ENCODE data around the gene RANBP17. TPM values are rescaled to one million over a fixed set of nuclear protein-coding genes. Genes with fewer than 3 reads are reported as not detected.

RANBP17 gene
- total and polyA plus RNA-seq, 2 donors (not counting 1 experiment from before 2014, with no cell fraction given) = not detected

DNA sequence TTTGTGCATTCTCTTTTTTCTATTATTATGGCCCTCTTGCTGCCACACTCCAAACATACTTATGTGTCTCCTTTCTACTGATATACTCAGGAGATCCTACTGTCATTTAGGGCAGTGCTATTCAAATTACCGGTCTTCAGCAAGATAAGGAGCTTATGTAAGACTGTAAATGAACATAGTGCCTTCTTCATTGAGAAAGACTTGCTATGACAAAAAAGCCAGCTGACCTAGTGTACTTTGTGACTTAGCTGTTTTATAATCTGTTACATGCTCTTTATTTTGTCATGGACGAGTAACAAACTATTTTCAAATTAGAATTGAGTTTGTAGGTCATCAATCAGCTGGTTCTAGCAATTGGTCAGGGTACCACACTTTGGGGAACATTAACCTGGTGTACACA lies 32.8 kb downstream of the RANBP17 start:
- no CpG with 5 or more reads among the region's 2 CpGs for WGBS (ENCODE audit: insufficient coverage)
- H3K4me3 ChIP-seq (ENCODE audit: control extremely low read depth in 1 of 5, extremely low read depth in 1 of 5, insufficient read depth in 1 of 5, low read depth in 2 of 5, low read length in 4 of 5) = no peak overlapping the region
- H3K27me3 Mint-ChIP-seq = no peaks in the 10 kb centered on the region
- no peaks in the 10 kb centered on the region for H3K36me3 ChIP-seq (replicated peaks in 1 of 2; ENCODE audit: control extremely low read depth in 1 of 2, control insufficient read depth in 1 of 2, extremely low read depth in 1 of 2, insufficient read depth in 2 of 2, low read length in 1 of 2)
- ATAC-seq (ENCODE audit: low read depth) (no peak), DNase-seq (no peak)
- H3K79me2 ChIP-seq (ENCODE audit: control insufficient read depth, insufficient read depth, low read length) = no peaks in the 10 kb centered on the region
- POLR2A ChIA-PET = no interaction called here
- H3K9me3 Mint-ChIP-seq (ENCODE audit: insufficient read depth) = no peaks in the 10 kb centered on the region
- no peak overlapping the region for H3K4me3 Mint-ChIP-seq
- CTCF ChIA-PET = no interaction called here
- H3K4me2 ChIP-seq (replicated peaks; ENCODE audit: low read depth, low read length, poor library complexity, severe bottlenecking) = no peak overlapping the region
- TF ChIP-seq EZH2 (IDR thresholded peaks at IDR 0.05; ENCODE audit: borderline replicate concordance, insufficient read depth, low read depth, low read length, poor library complexity, severe bottlenecking) = no peak
- TF ChIP-seq, protein P1, sequence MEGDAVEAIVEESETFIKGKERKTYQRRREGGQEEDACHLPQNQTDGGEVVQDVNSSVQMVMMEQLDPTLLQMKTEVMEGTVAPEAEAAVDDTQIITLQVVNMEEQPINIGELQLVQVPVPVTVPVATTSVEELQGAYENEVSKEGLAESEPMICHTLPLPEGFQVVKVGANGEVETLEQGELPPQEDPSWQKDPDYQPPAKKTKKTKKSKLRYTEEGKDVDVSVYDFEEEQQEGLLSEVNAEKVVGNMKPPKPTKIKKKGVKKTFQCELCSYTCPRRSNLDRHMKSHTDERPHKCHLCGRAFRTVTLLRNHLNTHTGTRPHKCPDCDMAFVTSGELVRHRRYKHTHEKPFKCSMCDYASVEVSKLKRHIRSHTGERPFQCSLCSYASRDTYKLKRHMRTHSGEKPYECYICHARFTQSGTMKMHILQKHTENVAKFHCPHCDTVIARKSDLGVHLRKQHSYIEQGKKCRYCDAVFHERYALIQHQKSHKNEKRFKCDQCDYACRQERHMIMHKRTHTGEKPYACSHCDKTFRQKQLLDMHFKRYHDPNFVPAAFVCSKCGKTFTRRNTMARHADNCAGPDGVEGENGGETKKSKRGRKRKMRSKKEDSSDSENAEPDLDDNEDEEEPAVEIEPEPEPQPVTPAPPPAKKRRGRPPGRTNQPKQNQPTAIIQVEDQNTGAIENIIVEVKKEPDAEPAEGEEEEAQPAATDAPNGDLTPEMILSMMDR (IDR thresholded peaks at IDR 0.05) = no peak
- H3K27ac Mint-ChIP-seq = no peak overlapping the region
- H3K4me1 ChIP-seq (ENCODE audit: control insufficient read depth in 2 of 2, insufficient read depth in 2 of 2, low read length in 2 of 2) = no peaks in the 10 kb centered on the region
- H3K4me1 Mint-ChIP-seq = no peaks in the 10 kb centered on the region
- H3K27me3 ChIP-seq (replicated peaks in 1 of 4; ENCODE audit: control extremely low read depth in 1 of 4, control insufficient read depth in 3 of 4, insufficient read depth in 4 of 4, low read length in 3 of 4) = no peaks in the 10 kb centered on the region
- intact Hi-C loops (cut with micrococcal nuclease) = no loop called here
- no peak overlapping the region for H3K9ac ChIP-seq (ENCODE audit: low read length)
- no peaks in the 10 kb centered on the region for H4K20me1 ChIP-seq (ENCODE audit: control insufficient read depth, insufficient read depth, low read length, poor library complexity, severe bottlenecking)
- H2AFZ ChIP-seq (ENCODE audit: insufficient read depth, low read depth, low read length, poor library complexity, severe bottlenecking) = no peak overlapping the region
- no peak overlapping the region for H3K27ac ChIP-seq (ENCODE audit: low read length in 2 of 2)
- H3K9me3 ChIP-seq (ENCODE audit: control extremely low read depth in 1 of 3, control insufficient read depth in 2 of 3, insufficient read depth in 1 of 3, low read length in 2 of 3) = no peaks in the 10 kb centered on the region

DNA sequence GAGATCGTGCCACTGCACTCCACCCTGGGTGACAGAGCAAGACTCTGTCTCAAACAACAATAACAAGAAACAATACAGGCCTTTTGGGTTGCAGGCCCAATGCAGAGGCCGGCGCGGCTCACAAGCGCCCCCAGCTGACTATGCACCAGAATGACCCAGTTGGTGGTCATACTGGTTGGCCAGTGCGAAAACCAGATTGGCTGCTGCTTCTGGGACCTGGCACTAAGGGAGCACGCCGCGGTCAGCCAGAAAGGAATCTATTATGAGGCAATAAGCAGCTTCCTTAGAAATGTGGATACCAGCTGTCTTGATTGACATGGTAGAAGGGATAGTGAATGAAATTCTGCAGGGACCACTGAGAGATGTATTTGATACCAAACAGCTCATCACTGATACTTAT lies 35.0 kb downstream of the RANBP17 start:
- no peaks in the 10 kb centered on the region for H3K36me3 ChIP-seq (replicated peaks in 1 of 2; ENCODE audit: control extremely low read depth in 1 of 2, control insufficient read depth in 1 of 2, extremely low read depth in 1 of 2, insufficient read depth in 2 of 2, low read length in 1 of 2)
- DNase-seq (no peak), ATAC-seq (ENCODE audit: low read depth) (no peak)
- no peak overlapping the region for H3K27ac ChIP-seq (ENCODE audit: low read length in 2 of 2)
- Mint-ChIP-seq H3K4me1 (no peaks in the 10 kb centered on the region), H3K9me3 (ENCODE audit: insufficient read depth) (no peaks in the 10 kb centered on the region), H3K27ac (no peak overlapping the region), H3K27me3 (no peaks in the 10 kb centered on the region), H3K4me3 (no peak overlapping the region)
- no peaks in the 10 kb centered on the region for H3K9me3 ChIP-seq (ENCODE audit: control extremely low read depth in 1 of 3, control insufficient read depth in 2 of 3, insufficient read depth in 1 of 3, low read length in 2 of 3)
- intact Hi-C loops (cut with micrococcal nuclease) = no loop called here
- H3K79me2 ChIP-seq (ENCODE audit: control insufficient read depth, insufficient read depth, low read length) = no peaks in the 10 kb centered on the region
- TF ChIP-seq EZH2 (IDR thresholded peaks at IDR 0.05; ENCODE audit: borderline replicate concordance, insufficient read depth, low read depth, low read length, poor library complexity, severe bottlenecking) = no peak
- TF ChIP-seq, protein P1 (IDR thresholded peaks at IDR 0.05) = no peak
- no peak overlapping the region for H3K9ac ChIP-seq (ENCODE audit: low read length)
- ChIA-PET POLR2A (no interaction called here), CTCF (no interaction called here)
- no peak overlapping the region for H3K4me2 ChIP-seq (replicated peaks; ENCODE audit: low read depth, low read length, poor library complexity, severe bottlenecking)
- no peak overlapping the region for H2AFZ ChIP-seq (ENCODE audit: insufficient read depth, low read depth, low read length, poor library complexity, severe bottlenecking)
- H3K27me3 ChIP-seq (replicated peaks in 1 of 4; ENCODE audit: control extremely low read depth in 1 of 4, control insufficient read depth in 3 of 4, insufficient read depth in 4 of 4, low read length in 3 of 4) = no peaks in the 10 kb centered on the region
- H3K4me3 ChIP-seq (ENCODE audit: control extremely low read depth in 1 of 5, extremely low read depth in 1 of 5, insufficient read depth in 1 of 5, low read depth in 2 of 5, low read length in 4 of 5) = no peak overlapping the region
- WGBS (ENCODE audit: insufficient coverage) = 93% methylated on average over 8 of the region's 9 CpGs
- H3K4me1 ChIP-seq (ENCODE audit: control insufficient read depth in 2 of 2, insufficient read depth in 2 of 2, low read length in 2 of 2) = no peaks in the 10 kb centered on the region
- H4K20me1 ChIP-seq (ENCODE audit: control insufficient read depth, insufficient read depth, low read length, poor library complexity, severe bottlenecking) = no peaks in the 10 kb centered on the region
